Mesothelial cell of epicardium (in vitro differentiated cells): ENCODE data around the gene PPP1R18. TPM values are rescaled to one million over a fixed set of nuclear protein-coding genes. Genes with fewer than 3 reads are reported as not detected.

ENCODE experiments used
- DNase-seq, 2 experiments: peaks; one replicate each; pipeline ENCODE4 v3.0.0; 2021; ENCODE audit warnings: low spot score in 2 of 2; ENCODE audit not compliant: unreplicated experiment in 2 of 2
- H3K27ac Mint-ChIP-seq: 2 replicates; pipeline ENCODE4 v1.8.0; 2021; ENCODE audit warnings: mixed read lengths
- H3K27me3 Mint-ChIP-seq: 2 replicates; pipeline ENCODE4 v1.8.0; 2021; ENCODE audit warnings: low read depth, mixed read lengths
- H3K36me3 Mint-ChIP-seq: 2 replicates; pipeline ENCODE4 v1.8.0; 2021; ENCODE audit warnings: mixed read lengths
- H3K4me1 Mint-ChIP-seq: 2 replicates; pipeline ENCODE4 v1.8.0; 2021; ENCODE audit warnings: mixed read lengths
- H3K4me3 Mint-ChIP-seq: 2 replicates; pipeline ENCODE4 v1.8.0; 2021; ENCODE audit warnings: mild to moderate bottlenecking, moderate library complexity, mixed read lengths
- H3K9me3 Mint-ChIP-seq: 2 replicates; pipeline ENCODE4 v1.8.0; 2021; ENCODE audit warnings: mixed read lengths
- total RNA-seq: library from RNA; stranded (reverse); gene quantifications from 3 replicates; pipeline ENCODE4 v1.2.1, GENCODE V29; 2021
- TF ChIP-seq, protein P1 (sequence below): fragments of 200-600 bp; sonication (generic); IDR thresholded peaks from one replicate; pipeline ENCODE4 v1.5.0; 2021; ENCODE audit warnings: antibody characterized with exemption; ENCODE audit not compliant: unreplicated experiment

PPP1R18 gene, protein sequence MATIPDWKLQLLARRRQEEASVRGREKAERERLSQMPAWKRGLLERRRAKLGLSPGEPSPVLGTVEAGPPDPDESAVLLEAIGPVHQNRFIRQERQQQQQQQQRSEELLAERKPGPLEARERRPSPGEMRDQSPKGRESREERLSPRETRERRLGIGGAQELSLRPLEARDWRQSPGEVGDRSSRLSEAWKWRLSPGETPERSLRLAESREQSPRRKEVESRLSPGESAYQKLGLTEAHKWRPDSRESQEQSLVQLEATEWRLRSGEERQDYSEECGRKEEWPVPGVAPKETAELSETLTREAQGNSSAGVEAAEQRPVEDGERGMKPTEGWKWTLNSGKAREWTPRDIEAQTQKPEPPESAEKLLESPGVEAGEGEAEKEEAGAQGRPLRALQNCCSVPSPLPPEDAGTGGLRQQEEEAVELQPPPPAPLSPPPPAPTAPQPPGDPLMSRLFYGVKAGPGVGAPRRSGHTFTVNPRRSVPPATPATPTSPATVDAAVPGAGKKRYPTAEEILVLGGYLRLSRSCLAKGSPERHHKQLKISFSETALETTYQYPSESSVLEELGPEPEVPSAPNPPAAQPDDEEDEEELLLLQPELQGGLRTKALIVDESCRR
- 28.8 to 30.6 TPM (median 29.5 TPM) in 3 replicates for total RNA-seq

DNA sequence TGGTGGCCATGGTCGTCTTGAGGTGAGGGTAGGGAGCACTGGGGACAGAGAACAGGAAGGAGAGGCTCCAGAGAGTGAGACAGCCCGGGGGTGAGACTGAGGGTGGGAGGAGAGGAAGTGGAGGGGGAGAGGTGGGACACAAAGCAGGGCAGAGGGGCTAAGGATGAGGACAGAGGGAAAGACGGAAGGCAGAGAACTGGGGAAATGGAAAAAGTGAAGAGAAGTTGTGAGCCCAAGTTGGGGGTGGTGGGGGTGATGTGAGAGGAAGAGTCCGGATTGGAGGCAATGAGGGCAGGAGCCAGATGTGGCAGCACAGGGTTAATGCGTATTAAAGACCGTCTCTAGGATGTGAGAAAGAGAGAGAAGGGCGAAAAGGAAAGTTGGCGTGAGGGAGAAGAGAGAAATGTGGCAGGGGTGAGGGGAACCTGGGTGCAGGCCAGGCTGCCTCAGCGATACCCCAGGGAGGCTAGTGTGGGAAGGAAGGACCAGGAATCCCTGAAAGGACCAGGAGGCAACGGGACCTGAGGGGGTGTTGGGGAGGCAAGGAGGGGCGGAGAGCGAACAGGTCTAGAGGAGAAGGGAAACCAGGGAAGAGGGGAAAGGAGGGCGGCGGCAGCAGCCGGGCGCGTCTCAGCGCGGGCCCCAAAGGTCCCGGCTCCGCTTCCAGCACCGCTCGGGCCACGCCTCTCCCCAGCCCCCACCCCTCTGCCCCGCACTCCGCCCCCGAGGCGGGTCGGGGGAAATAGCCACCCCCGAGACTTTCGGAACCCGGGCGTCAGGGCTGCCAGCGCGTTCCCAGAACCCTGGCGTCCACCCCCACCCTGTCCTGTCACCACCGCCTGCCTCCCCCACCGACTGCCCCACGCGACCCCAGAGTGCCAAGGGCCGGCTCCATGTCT is at the start of gene PPP1R18:
PPP1R18 (minus strand) TSS at position 637 of the 899 bp plus-strand sequence; CDS start at position 10, 627 bp downstream.
- Mint-ChIP-seq H3K9me3 (no peaks in the 10 kb centered on the region), H3K4me3 (peak within 1 kb of the TSS; percentile 81), H3K27me3 (no peaks in the 10 kb centered on the region), H3K4me1 (peaks cover 76% of the 10 kb centered on the region), H3K27ac (peak within 1 kb of the TSS; percentile 92), H3K36me3 (no peaks in the 10 kb centered on the region)
- no peak for DNase-seq
- TF ChIP-seq, protein P1, sequence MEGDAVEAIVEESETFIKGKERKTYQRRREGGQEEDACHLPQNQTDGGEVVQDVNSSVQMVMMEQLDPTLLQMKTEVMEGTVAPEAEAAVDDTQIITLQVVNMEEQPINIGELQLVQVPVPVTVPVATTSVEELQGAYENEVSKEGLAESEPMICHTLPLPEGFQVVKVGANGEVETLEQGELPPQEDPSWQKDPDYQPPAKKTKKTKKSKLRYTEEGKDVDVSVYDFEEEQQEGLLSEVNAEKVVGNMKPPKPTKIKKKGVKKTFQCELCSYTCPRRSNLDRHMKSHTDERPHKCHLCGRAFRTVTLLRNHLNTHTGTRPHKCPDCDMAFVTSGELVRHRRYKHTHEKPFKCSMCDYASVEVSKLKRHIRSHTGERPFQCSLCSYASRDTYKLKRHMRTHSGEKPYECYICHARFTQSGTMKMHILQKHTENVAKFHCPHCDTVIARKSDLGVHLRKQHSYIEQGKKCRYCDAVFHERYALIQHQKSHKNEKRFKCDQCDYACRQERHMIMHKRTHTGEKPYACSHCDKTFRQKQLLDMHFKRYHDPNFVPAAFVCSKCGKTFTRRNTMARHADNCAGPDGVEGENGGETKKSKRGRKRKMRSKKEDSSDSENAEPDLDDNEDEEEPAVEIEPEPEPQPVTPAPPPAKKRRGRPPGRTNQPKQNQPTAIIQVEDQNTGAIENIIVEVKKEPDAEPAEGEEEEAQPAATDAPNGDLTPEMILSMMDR, result no peak

DNA sequence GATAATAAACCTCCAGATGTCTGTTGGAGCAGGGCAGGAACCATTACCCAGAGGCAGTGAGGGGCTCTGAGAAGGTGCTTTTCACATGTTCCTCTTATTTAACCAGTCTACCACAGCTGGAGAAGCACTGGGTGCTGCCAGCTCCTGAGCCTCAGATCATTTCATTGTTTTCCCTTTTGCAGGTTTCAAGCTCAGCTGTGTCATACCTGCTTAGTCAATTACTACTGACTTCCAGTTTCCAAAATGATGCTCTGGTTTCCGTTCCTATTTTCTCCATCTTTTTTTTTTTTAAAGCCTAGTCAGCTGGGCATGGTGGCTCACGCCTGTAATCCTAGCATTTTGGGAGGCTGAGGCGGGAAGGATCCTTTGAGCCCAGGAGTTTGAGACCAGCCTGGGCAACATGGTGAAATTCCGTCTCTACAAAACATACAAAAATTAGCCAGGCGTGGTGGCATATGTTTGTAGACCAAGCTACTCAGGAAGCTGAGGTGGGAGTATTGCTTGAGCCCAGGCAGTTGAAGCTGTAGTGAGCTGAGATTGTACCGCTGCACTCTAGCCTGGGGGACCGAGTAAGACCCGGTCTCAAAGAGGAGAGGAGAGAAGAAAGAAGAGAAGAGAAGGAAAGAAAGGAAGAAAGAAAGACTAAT is 49.3 kb upstream of the PPP1R18 start:
- Mint-ChIP-seq H3K9me3 (no peaks in the 10 kb centered on the region), H3K36me3 (peaks cover 46% of the 10 kb centered on the region), H3K27ac (peak overlapping the region; percentile 19), H3K4me1 (peaks cover 19% of the 10 kb centered on the region), H3K27me3 (no peaks in the 10 kb centered on the region), H3K4me3 (no peak overlapping the region)
- DNase-seq, result no peak
- TF ChIP-seq, protein P1, result no peak

DNA sequence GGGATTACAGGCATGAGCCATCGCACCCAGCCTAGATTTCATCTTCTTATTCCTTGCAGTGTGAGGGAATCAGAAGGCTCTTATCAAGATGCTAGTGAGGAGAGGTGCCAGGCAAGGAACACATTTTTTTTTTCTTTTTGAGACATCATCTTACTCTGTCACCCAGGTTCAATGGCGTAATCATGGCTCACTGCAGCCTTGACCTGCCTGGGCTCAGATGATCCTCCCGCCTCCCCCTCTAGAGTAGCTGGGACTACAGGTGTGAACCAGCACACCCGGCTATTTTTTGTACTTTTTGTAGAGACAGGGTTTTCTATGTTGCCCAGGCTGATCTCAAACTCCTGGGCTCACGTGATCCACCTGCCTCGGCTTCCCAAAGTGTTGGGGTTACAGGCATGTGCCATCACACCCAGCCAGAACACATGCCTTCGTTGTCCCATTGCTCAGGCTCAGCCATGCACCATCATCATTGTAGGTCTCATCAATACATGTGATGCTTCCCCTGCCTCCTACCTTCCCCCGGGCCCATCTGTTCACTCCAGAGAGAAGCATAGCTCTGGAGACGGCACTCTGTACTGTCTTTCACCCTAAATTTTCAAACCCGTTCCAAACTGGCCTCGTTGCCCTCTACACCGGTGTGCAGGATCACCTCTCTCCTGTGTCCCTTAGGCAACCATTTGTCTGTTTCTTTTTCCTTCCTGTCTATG is 45.9 kb upstream of the PPP1R18 start:
- Mint-ChIP-seq H3K27me3 (no peaks in the 10 kb centered on the region), H3K36me3 (peaks cover 35% of the 10 kb centered on the region), H3K27ac (peak overlapping the region; percentile 21), H3K9me3 (no peaks in the 10 kb centered on the region), H3K4me1 (peaks cover 7% of the 10 kb centered on the region), H3K4me3 (no peak overlapping the region)
- DNase-seq, result no peak
- TF ChIP-seq, protein P1, result no peak

DNA sequence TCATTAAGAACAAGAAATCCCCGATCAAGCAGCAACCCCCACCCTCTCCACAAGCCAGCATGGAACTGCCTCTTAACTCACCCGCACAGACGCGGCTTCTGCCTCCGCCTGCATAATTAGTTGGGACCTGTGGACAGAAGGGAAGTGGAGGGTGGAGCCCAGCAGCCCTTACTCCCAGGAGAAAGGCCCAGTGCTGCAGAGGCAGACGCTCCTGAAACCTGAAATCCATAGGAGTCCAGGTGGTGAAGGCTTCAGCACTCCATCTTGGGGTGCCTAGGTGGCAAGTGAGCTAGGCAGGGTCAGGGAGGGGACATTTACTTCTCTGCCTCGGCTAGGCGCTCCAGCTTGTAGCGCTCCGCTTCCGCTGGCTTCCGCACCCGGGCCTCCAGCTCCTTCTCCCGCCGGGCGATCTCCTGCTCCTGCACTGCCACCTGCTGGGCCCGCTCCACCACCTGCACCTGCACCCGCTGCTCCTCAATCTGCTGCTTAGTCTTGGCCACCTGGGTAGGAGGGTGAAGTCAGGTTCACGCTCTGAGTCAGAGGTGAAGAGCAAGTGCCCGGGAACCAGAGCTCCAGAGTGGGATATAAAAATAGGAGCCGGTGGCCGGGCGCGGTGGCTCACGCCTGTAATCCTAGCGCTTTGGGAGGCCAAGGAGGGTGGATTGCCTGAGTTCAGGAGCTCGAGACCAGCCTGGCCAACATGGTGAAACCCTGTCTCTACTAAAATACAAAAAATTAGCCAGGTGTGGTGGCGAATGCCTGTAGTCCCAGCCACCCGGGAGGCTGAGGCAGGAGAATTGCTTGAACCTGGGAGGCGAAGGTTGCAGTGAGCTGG is 44.4 kb upstream of the PPP1R18 start:
- peak; percentile 64 to 83 for DNase-seq
- H3K36me3 Mint-ChIP-seq, result peaks cover 27% of the 10 kb centered on the region
- TF ChIP-seq, protein P1, result peak; percentile 63

More for the DNA sequence above, 44.4 kb upstream of the PPP1R18 start:
- no peak overlapping the region for H3K4me3 Mint-ChIP-seq
- no peaks in the 10 kb centered on the region for H3K27me3 Mint-ChIP-seq
- H3K4me1 Mint-ChIP-seq, result peaks cover 3% of the 10 kb centered on the region
- no peaks in the 10 kb centered on the region for H3K9me3 Mint-ChIP-seq
- no peak overlapping the region for H3K27ac Mint-ChIP-seq
